ENCODE data around the gene GPR78.

The GPR78 gene

DNA sequence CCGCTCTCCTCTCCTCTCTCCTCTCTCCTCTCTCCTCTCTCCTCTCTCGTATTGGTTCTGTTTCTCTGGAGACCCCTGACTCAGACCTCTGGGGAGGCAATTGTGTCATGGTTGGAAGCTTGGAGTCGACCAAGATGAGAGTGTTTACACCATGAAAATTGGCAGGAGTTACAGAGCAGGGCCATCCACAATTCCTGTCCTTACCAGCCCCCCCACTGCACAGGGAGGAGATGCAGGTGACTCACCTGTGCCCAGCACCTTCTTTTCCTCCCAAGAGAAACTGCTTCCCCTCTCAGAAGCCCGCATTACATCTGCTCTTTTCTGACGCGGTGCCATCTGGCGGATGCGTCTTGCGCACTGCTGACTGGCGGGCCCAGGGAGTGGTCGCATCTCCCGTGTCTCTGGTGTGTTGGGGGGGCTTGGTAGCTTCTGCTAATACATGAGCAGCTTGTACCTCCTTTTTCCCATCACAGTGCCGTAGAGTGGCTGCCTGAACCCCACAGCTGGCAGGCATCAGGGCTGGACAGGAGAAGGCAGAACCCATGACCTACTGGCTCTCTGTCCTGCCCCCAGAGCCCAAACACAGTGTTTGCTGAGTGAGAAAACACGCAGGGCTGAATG lies 31.4 kb upstream of the GPR78 start:
- no peak for TF ChIP-seq GLIS3 (CRISPR knock-in tag; IDR thresholded peaks at IDR 0.05)
- TF ChIP-seq, protein P1, sequence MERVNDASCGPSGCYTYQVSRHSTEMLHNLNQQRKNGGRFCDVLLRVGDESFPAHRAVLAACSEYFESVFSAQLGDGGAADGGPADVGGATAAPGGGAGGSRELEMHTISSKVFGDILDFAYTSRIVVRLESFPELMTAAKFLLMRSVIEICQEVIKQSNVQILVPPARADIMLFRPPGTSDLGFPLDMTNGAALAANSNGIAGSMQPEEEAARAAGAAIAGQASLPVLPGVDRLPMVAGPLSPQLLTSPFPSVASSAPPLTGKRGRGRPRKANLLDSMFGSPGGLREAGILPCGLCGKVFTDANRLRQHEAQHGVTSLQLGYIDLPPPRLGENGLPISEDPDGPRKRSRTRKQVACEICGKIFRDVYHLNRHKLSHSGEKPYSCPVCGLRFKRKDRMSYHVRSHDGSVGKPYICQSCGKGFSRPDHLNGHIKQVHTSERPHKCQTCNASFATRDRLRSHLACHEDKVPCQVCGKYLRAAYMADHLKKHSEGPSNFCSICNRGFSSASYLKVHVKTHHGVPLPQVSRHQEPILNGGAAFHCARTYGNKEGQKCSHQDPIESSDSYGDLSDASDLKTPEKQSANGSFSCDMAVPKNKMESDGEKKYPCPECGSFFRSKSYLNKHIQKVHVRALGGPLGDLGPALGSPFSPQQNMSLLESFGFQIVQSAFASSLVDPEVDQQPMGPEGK (CRISPR knock-in tag; IDR thresholded peaks at IDR 0.05; ENCODE audit: borderline replicate concordance) = no peak
- no peak for TF ChIP-seq ISL1 (CRISPR knock-in tag; IDR thresholded peaks at IDR 0.05)
- TF ChIP-seq TCF4 (CRISPR knock-in tag; IDR thresholded peaks at IDR 0.05; ENCODE audit: borderline replicate concordance) = no peak
- TF ChIP-seq, protein P2, sequence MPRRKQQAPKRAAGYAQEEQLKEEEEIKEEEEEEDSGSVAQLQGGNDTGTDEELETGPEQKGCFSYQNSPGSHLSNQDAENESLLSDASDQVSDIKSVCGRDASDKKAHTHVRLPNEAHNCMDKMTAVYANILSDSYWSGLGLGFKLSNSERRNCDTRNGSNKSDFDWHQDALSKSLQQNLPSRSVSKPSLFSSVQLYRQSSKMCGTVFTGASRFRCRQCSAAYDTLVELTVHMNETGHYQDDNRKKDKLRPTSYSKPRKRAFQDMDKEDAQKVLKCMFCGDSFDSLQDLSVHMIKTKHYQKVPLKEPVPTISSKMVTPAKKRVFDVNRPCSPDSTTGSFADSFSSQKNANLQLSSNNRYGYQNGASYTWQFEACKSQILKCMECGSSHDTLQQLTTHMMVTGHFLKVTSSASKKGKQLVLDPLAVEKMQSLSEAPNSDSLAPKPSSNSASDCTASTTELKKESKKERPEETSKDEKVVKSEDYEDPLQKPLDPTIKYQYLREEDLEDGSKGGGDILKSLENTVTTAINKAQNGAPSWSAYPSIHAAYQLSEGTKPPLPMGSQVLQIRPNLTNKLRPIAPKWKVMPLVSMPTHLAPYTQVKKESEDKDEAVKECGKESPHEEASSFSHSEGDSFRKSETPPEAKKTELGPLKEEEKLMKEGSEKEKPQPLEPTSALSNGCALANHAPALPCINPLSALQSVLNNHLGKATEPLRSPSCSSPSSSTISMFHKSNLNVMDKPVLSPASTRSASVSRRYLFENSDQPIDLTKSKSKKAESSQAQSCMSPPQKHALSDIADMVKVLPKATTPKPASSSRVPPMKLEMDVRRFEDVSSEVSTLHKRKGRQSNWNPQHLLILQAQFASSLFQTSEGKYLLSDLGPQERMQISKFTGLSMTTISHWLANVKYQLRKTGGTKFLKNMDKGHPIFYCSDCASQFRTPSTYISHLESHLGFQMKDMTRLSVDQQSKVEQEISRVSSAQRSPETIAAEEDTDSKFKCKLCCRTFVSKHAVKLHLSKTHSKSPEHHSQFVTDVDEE (CRISPR knock-in tag; IDR thresholded peaks at IDR 0.05) = no peak
- no peak for TF ChIP-seq ZFP30 (CRISPR knock-in tag; IDR thresholded peaks at IDR 0.05)
- TF ChIP-seq, protein P3, sequence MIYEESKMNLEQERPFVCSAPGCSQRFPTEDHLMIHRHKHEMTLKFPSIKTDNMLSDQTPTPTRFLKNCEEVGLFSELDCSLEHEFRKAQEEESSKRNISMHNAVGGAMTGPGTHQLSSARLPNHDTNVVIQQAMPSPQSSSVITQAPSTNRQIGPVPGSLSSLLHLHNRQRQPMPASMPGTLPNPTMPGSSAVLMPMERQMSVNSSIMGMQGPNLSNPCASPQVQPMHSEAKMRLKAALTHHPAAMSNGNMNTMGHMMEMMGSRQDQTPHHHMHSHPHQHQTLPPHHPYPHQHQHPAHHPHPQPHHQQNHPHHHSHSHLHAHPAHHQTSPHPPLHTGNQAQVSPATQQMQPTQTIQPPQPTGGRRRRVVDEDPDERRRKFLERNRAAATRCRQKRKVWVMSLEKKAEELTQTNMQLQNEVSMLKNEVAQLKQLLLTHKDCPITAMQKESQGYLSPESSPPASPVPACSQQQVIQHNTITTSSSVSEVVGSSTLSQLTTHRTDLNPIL (CRISPR knock-in tag; IDR thresholded peaks at IDR 0.05; ENCODE audit: low read depth) = no peak
- TF ChIP-seq, protein P4, sequence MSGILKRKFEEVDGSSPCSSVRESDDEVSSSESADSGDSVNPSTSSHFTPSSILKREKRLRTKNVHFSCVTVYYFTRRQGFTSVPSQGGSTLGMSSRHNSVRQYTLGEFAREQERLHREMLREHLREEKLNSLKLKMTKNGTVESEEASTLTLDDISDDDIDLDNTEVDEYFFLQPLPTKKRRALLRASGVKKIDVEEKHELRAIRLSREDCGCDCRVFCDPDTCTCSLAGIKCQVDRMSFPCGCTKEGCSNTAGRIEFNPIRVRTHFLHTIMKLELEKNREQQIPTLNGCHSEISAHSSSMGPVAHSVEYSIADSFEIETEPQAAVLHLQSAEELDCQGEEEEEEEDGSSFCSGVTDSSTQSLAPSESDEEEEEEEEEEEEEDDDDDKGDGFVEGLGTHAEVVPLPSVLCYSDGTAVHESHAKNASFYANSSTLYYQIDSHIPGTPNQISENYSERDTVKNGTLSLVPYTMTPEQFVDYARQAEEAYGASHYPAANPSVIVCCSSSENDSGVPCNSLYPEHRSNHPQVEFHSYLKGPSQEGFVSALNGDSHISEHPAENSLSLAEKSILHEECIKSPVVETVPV (CRISPR knock-in tag; IDR thresholded peaks at IDR 0.05) = no peak
- no peak for ATAC-seq

DNA sequence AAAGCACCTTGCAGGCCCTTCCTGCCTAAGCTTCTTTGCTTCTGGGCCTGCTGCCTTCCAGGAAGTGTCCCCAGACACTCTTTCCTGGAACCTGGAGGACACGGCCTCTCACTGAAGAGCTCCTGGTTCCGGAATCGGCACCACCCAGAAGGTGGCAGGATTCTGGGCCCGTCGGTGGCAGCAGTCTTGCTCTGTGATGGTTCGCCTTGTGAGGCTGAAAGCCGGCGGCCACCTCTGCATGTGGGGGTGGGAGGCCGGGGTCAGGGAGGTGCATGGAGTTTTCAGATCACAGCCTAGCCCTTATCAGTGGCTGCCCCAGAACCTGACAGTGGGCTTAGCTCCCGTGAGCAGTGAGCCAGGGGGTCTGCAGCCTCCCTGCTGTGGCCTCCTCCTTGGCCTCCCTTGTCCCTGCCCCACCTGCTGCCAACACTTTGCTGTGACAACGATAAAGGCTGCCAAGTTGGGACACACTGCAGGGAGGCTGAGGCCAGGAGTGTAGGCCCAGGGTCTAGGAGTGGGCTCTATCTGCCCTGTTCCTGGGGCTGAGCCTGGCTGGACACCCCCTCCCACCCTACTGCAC lies 30.8 kb upstream of the GPR78 start:
- TF ChIP-seq, protein P1 (CRISPR knock-in tag; IDR thresholded peaks at IDR 0.05; ENCODE audit: borderline replicate concordance) = no peak
- TF ChIP-seq BACH2 (CRISPR knock-in tag; IDR thresholded peaks at IDR 0.05; ENCODE audit: borderline replicate concordance) = no peak
- no peak for TF ChIP-seq ZNF565 (CRISPR knock-in tag; conservative IDR thresholded peaks at IDR 0.05; ENCODE audit: low read depth)
- TF ChIP-seq ZFP30 (CRISPR knock-in tag; IDR thresholded peaks at IDR 0.05) = no peak
- TF ChIP-seq, protein P3 (CRISPR knock-in tag; IDR thresholded peaks at IDR 0.05; ENCODE audit: low read depth) = no peak
- TF ChIP-seq TCF4 (CRISPR knock-in tag; IDR thresholded peaks at IDR 0.05; ENCODE audit: borderline replicate concordance) = no peak
- ATAC-seq = no peak

DNA sequence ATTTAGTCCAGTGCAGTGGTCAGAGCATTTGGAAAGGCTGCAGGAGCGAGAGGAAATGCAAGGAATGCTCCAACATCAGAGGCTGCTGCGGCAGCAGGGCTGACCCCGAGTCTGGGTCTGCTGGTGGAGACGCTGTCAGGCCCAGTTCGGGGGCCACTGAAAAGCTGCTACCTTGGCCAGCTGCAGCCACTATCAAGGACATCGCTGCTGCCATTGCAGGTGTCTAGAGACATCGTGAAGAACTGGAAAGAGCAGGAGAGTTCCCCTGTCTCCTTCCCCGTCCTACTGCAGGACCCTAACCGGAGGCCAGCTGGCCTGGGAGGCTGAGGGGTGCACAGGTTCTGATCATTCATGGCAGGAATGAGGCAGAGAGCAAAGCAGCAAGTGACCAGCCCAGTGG lies 29.5 kb upstream of the GPR78 start:
- no peak for ATAC-seq
- no peak for TF ChIP-seq ZFP30 (CRISPR knock-in tag; IDR thresholded peaks at IDR 0.05)
- no peak for TF ChIP-seq SNAI2 (CRISPR knock-in tag; IDR thresholded peaks at IDR 0.05)
- TF ChIP-seq ZFP3 (CRISPR knock-in tag; IDR thresholded peaks at IDR 0.05) = no peak
- no peak for TF ChIP-seq ZC3H10 (CRISPR knock-in tag; IDR thresholded peaks at IDR 0.05)
- TF ChIP-seq TOX (CRISPR knock-in tag; IDR thresholded peaks at IDR 0.05; ENCODE audit: borderline replicate concordance) = no peak
- no peak for TF ChIP-seq PPARA (CRISPR knock-in tag; IDR thresholded peaks at IDR 0.05; ENCODE audit: borderline replicate concordance)
- no peak for TF ChIP-seq ARNTL (CRISPR knock-in tag; IDR thresholded peaks at IDR 0.05; ENCODE audit: borderline replicate concordance, low read depth)
- TF ChIP-seq, protein P1 (CRISPR knock-in tag; IDR thresholded peaks at IDR 0.05; ENCODE audit: borderline replicate concordance) = no peak
- TF ChIP-seq ESRRG (CRISPR knock-in tag; IDR thresholded peaks at IDR 0.05) = no peak
- TF ChIP-seq, protein P2 (CRISPR knock-in tag; IDR thresholded peaks at IDR 0.05) = no peak
- TF ChIP-seq, protein P4 (CRISPR knock-in tag; IDR thresholded peaks at IDR 0.05) = no peak
